ENCODE data around the gene SYNGR1. TPM values are rescaled to one million over a fixed set of nuclear protein-coding genes. Genes with fewer than 3 reads are reported as not detected.
"Not testable (repeated sequence)": the region's sequence is repeated elsewhere in the genome, so short reads cannot be mapped to it uniquely, and the experiment has no call there.

Gene SYNGR1
- total and polyA plus RNA-seq, 2 donors (not counting 1 experiment from before 2014, with no cell fraction given) = 13.0 to 13.5 TPM

DNA sequence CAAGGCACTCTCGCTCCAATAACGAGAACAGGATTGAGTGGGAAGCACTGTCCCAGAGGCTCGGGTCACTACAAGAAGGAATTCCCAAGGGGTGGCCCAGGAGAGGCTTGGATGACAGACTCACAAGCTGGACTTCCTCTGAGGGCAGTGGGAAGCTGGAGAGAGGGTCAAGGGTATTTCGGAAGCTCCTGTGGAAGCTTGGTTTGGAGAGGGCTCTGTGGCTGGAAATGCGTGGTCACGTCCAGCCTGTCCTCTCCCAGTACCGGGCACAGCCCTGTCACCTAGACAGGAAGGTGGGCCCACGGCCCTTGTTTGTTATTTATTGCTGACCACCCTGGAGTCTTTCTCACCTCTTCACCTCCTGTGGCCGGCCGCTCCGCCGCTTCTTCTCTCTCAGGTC, 5.3 kb downstream of the SYNGR1 start:
- no peak for TF ChIP-seq EZH2 (IDR thresholded peaks at IDR 0.05; ENCODE audit: low read length, missing control alignments)
- TF ChIP-seq, protein P1, sequence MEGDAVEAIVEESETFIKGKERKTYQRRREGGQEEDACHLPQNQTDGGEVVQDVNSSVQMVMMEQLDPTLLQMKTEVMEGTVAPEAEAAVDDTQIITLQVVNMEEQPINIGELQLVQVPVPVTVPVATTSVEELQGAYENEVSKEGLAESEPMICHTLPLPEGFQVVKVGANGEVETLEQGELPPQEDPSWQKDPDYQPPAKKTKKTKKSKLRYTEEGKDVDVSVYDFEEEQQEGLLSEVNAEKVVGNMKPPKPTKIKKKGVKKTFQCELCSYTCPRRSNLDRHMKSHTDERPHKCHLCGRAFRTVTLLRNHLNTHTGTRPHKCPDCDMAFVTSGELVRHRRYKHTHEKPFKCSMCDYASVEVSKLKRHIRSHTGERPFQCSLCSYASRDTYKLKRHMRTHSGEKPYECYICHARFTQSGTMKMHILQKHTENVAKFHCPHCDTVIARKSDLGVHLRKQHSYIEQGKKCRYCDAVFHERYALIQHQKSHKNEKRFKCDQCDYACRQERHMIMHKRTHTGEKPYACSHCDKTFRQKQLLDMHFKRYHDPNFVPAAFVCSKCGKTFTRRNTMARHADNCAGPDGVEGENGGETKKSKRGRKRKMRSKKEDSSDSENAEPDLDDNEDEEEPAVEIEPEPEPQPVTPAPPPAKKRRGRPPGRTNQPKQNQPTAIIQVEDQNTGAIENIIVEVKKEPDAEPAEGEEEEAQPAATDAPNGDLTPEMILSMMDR (conservative IDR thresholded peaks at IDR 0.05 in 1 of 2, IDR thresholded peaks at IDR 0.05 in 1 of 2; ENCODE audit: low read depth in 1 of 2, low read length in 2 of 2) = no peak
- H3K4me2 ChIP-seq (ENCODE audit: extremely low read depth, insufficient read depth, low read length) = no peak overlapping the region
- H2AFZ ChIP-seq (ENCODE audit: low read length) = no peak overlapping the region
- no peaks in the 10 kb centered on the region for H4K20me1 ChIP-seq (ENCODE audit: control insufficient read depth, extremely low read depth, insufficient read depth, low read length)
- H3K4me1 ChIP-seq (ENCODE audit: control insufficient read depth, extremely low read depth, insufficient read depth, low read length) = no peaks in the 10 kb centered on the region
- H3K4me3 ChIP-seq (replicated peaks in 1 of 4; ENCODE audit: control extremely low read depth in 1 of 4, insufficient read depth in 1 of 4, low read depth in 3 of 4, low read length in 4 of 4) = no peak overlapping the region
- no peaks in the 10 kb centered on the region for H3K9me3 ChIP-seq (ENCODE audit: control insufficient read depth, insufficient read depth, low read depth, low read length)
- H3K27ac ChIP-seq (ENCODE audit: insufficient read depth, low read length) = no peak overlapping the region
- DNase-seq (ENCODE audit: low read depth in 2 of 2) = no peak
- H3K36me3 ChIP-seq (ENCODE audit: control insufficient read depth, insufficient read depth, low read length) = no peaks in the 10 kb centered on the region
- H3K27me3 ChIP-seq (ENCODE audit: control insufficient read depth, insufficient read depth, low read length) = peaks cover 3% of the 10 kb centered on the region
- no peaks in the 10 kb centered on the region for H3K79me2 ChIP-seq (ENCODE audit: control insufficient read depth, insufficient read depth, low read length)
- H3K9ac ChIP-seq (ENCODE audit: insufficient read depth, low read length) = no peak overlapping the region

DNA sequence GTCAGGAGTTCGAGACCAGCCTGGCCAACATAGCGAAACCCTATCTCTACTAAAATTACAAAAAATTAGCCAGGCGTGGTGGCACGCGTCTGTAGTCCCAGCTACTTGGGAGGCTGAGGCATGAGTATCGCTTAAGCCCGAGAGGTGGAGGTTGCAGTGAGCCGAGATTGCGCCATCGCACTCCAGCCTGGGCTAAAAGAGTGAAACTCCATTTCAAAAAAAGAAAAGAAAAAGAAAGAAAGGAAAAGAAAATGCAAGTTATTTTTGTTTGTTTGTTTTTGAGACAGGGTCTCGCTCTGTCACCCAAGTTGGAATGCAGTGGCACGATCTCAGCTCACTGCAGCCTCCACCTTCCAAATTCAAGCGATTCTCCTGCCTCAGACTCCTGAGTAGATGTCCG, 6.0 kb downstream of the SYNGR1 start:
- H3K27me3 ChIP-seq (ENCODE audit: control insufficient read depth, insufficient read depth, low read length); H3K4me1 ChIP-seq (ENCODE audit: control insufficient read depth, extremely low read depth, insufficient read depth, low read length); H3K9me3 ChIP-seq (ENCODE audit: control insufficient read depth, insufficient read depth, low read depth, low read length); DNase-seq (ENCODE audit: low read depth in 2 of 2); H4K20me1 ChIP-seq (ENCODE audit: control insufficient read depth, extremely low read depth, insufficient read depth, low read length); H2AFZ ChIP-seq (ENCODE audit: low read length); H3K79me2 ChIP-seq (ENCODE audit: control insufficient read depth, insufficient read depth, low read length); H3K4me3 ChIP-seq (replicated peaks in 1 of 4; ENCODE audit: control extremely low read depth in 1 of 4, insufficient read depth in 1 of 4, low read depth in 3 of 4, low read length in 4 of 4); H3K36me3 ChIP-seq (ENCODE audit: control insufficient read depth, insufficient read depth, low read length); H3K27ac ChIP-seq (ENCODE audit: insufficient read depth, low read length); H3K9ac ChIP-seq (ENCODE audit: insufficient read depth, low read length); H3K4me2 ChIP-seq (ENCODE audit: extremely low read depth, insufficient read depth, low read length): not testable (repeated sequence)

DNA sequence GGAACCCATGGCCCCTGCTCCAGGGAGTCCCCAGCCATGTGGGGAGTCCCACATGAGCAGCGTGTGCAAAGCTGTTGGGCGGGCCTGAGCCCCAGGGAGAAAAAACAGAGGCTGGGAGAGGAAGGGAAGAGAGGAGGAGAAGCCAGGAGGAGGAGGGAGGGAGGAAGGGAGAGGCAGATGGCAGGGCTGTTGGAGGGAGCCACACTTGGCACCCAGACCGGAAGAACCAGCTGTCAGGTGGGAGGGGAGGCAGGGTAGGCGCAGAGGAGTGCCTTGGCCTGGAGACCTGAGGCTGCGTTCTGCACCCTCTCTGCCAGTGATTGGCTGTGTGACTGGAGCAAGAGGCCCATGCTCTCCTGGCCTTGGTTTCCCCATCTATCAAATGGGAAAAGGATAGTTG, 6.7 kb downstream of the SYNGR1 start:
- no peak overlapping the region for H3K4me3 ChIP-seq (replicated peaks in 1 of 4; ENCODE audit: control extremely low read depth in 1 of 4, insufficient read depth in 1 of 4, low read depth in 3 of 4, low read length in 4 of 4)
- no peak overlapping the region for H2AFZ ChIP-seq (ENCODE audit: low read length)
- H3K79me2 ChIP-seq (ENCODE audit: control insufficient read depth, insufficient read depth, low read length) = no peaks in the 10 kb centered on the region
- DNase-seq (ENCODE audit: low read depth in 2 of 2) = no peak
- no peaks in the 10 kb centered on the region for H3K4me1 ChIP-seq (ENCODE audit: control insufficient read depth, extremely low read depth, insufficient read depth, low read length)
- H3K9me3 ChIP-seq (ENCODE audit: control insufficient read depth, insufficient read depth, low read depth, low read length) = no peaks in the 10 kb centered on the region
- H3K9ac ChIP-seq (ENCODE audit: insufficient read depth, low read length) = no peak overlapping the region
- H3K27me3 ChIP-seq (ENCODE audit: control insufficient read depth, insufficient read depth, low read length) = no peaks in the 10 kb centered on the region
- H3K36me3 ChIP-seq (ENCODE audit: control insufficient read depth, insufficient read depth, low read length) = no peaks in the 10 kb centered on the region
- no peak overlapping the region for H3K27ac ChIP-seq (ENCODE audit: insufficient read depth, low read length)
- no peak for TF ChIP-seq EZH2 (IDR thresholded peaks at IDR 0.05; ENCODE audit: low read length, missing control alignments)
- TF ChIP-seq, protein P1 (conservative IDR thresholded peaks at IDR 0.05 in 1 of 2, IDR thresholded peaks at IDR 0.05 in 1 of 2; ENCODE audit: low read depth in 1 of 2, low read length in 2 of 2) = no peak
- no peak overlapping the region for H3K4me2 ChIP-seq (ENCODE audit: extremely low read depth, insufficient read depth, low read length)
- no peaks in the 10 kb centered on the region for H4K20me1 ChIP-seq (ENCODE audit: control insufficient read depth, extremely low read depth, insufficient read depth, low read length)

DNA sequence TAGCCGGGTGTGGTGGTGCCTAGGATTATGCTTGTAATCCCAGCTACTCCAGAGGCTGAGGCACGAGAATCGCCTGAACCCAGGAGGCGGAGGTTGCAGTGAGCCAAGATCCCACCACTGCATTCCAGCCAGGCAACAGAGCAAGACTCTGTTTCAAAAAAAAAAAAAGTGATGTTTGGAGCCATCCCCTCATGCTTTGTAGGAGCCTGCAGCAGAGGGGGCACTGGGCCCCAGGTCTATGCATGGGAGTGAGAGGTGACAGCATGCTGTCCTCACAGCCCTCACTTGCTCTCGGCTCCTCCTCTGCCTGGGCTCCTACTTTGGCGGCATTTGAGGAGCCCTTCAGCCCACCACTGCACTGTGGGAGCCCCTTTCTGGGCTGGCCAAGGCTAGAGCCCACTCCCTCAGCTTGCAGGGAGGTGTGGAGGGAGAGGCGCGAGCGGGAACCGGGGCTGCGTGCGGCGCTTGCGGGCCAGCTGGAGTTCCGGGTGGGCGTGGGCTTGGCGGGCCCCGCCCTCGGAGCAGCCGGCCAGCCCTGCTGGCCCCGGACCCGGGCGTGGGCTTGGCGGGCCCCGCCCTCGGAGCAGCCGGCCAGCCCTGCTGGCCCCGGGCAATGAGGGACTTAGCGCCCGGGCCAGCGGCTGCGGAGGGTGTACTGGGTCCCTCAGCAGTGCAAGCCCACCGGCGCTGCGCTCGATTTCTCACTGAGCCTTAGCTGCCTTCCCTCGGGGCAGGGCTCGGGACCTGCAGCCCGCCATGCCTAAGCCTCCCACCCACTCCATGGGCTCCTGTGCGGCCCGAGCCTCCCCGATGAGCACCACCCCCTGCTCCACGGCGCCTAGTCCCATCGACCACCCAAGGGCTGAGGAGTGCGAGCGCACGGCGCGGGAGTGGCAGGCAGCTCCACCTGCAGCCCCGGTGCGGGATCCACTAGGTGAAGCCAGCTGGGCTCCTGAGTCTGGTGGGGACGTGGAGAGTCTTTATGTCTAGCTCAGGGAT, 7.6 kb downstream of the SYNGR1 start:
- not testable (repeated sequence) for H2AFZ ChIP-seq (ENCODE audit: low read length); H3K9me3 ChIP-seq (ENCODE audit: control insufficient read depth, insufficient read depth, low read depth, low read length); H3K36me3 ChIP-seq (ENCODE audit: control insufficient read depth, insufficient read depth, low read length); H3K79me2 ChIP-seq (ENCODE audit: control insufficient read depth, insufficient read depth, low read length); H3K4me2 ChIP-seq (ENCODE audit: extremely low read depth, insufficient read depth, low read length); H3K4me1 ChIP-seq (ENCODE audit: control insufficient read depth, extremely low read depth, insufficient read depth, low read length); H3K4me3 ChIP-seq (replicated peaks in 1 of 4; ENCODE audit: control extremely low read depth in 1 of 4, insufficient read depth in 1 of 4, low read depth in 3 of 4, low read length in 4 of 4); DNase-seq (ENCODE audit: low read depth in 2 of 2); H3K27ac ChIP-seq (ENCODE audit: insufficient read depth, low read length); H4K20me1 ChIP-seq (ENCODE audit: control insufficient read depth, extremely low read depth, insufficient read depth, low read length); H3K9ac ChIP-seq (ENCODE audit: insufficient read depth, low read length); H3K27me3 ChIP-seq (ENCODE audit: control insufficient read depth, insufficient read depth, low read length)

DNA sequence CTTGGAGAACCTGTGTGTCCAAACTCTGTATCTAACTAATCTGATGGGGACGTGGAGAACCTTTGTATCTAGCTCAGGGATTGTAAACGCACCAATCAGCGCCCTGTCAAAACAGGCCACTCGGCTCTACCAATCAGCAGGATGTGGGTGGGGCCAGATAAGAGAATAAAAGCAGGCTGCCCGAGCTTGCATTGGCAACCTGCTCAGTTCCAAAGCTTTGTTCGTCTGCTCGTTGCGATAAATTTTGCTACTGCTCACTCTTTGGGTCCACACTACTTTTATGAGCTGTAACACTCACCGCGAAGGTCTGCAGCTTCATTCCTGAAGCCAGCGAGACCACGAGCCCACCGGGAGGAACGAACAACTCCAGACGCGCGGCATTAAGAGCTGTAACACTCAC, 8.4 kb downstream of the SYNGR1 start:
- not testable (repeated sequence) for H3K36me3 ChIP-seq (ENCODE audit: control insufficient read depth, insufficient read depth, low read length); H3K4me3 ChIP-seq (replicated peaks in 1 of 4; ENCODE audit: control extremely low read depth in 1 of 4, insufficient read depth in 1 of 4, low read depth in 3 of 4, low read length in 4 of 4); H3K4me2 ChIP-seq (ENCODE audit: extremely low read depth, insufficient read depth, low read length); H3K9ac ChIP-seq (ENCODE audit: insufficient read depth, low read length); H3K27me3 ChIP-seq (ENCODE audit: control insufficient read depth, insufficient read depth, low read length); H2AFZ ChIP-seq (ENCODE audit: low read length); DNase-seq (ENCODE audit: low read depth in 2 of 2); H3K4me1 ChIP-seq (ENCODE audit: control insufficient read depth, extremely low read depth, insufficient read depth, low read length); H3K27ac ChIP-seq (ENCODE audit: insufficient read depth, low read length); H3K79me2 ChIP-seq (ENCODE audit: control insufficient read depth, insufficient read depth, low read length); H3K9me3 ChIP-seq (ENCODE audit: control insufficient read depth, insufficient read depth, low read depth, low read length); H4K20me1 ChIP-seq (ENCODE audit: control insufficient read depth, extremely low read depth, insufficient read depth, low read length)
